A549 (cell line): ENCODE data around the gene EFEMP2.

ENCODE experiments used
- CEBPB ChIP-seq, 2 experiments: fragments of >200 bp in 1 of 2; sonication (Bioruptor Twin) in 1 of 2; formaldehyde crosslinking in 1 of 2; IDR thresholded peaks; 2 replicates each; pipeline ENCODE4 v1.6.1; 2012 to 2016
- EHMT2 ChIP-seq: fragments of 200-600 bp; sonication (generic); IDR thresholded peaks from 2 replicates; pipeline ENCODE4 v1.6.1; 2016; ENCODE audit warnings: antibody characterized with exemption, low read depth, mild to moderate bottlenecking, moderate library complexity
- FOXS1 ChIP-seq: fragments of 250-450 bp; sonication (Bioruptor Pico); IDR thresholded peaks from 2 replicates; pipeline ENCODE4 v1.5.0; 2020; ENCODE audit warnings: mild to moderate bottlenecking, moderate library complexity
- JUN ChIP-seq, 2 experiments: fragments of >200 bp; sonication (Bioruptor Twin); formaldehyde crosslinking; IDR thresholded peaks; 2 replicates in 1 of 2; 3 replicates in 1 of 2; pipeline ENCODE4 v1.6.1; 2016 to 2017
- JUNB ChIP-seq: fragments of >200 bp; sonication (Bioruptor Twin); formaldehyde crosslinking; IDR thresholded peaks from 2 replicates; pipeline ENCODE4 v1.6.1; 2016
- MAZ ChIP-seq: fragments of 150-350 bp; IDR thresholded peaks from 2 replicates; pipeline ENCODE4 v1.6.1; 2014; ENCODE audit warnings: antibody characterized with exemption, low read depth, low read length, borderline replicate concordance
- NR3C1 ChIP-seq: fragments of >200 bp; sonication (Bioruptor Twin); formaldehyde crosslinking; IDR thresholded peaks from 3 replicates; pipeline ENCODE4 v1.6.1; 2017
- POLR2A ChIP-seq: IDR thresholded peaks from 2 replicates; pipeline ENCODE4 v1.6.1; 2012; ENCODE audit warnings: mild to moderate bottlenecking, low read length
- SMC3 ChIP-seq: fragments of >200 bp; sonication (Bioruptor Twin); formaldehyde crosslinking; IDR thresholded peaks from 3 replicates; pipeline ENCODE4 v1.6.1; 2018; ENCODE audit warnings: inconsistent platforms
- TF ChIP-seq, protein P1 (sequence below): fragments of >200 bp; sonication (Bioruptor Twin); formaldehyde crosslinking; IDR thresholded peaks from 3 replicates; pipeline ENCODE4 v1.5.1; 2016
- TF ChIP-seq, protein P2 (sequence below): fragments of 200-600 bp; sonication (generic); IDR thresholded peaks from 2 replicates; pipeline ENCODE4 v1.6.1; 2016; ENCODE audit warnings: antibody characterized with exemption, mild to moderate bottlenecking, moderate library complexity
- TF ChIP-seq, protein P3 (sequence below): IDR thresholded peaks from 2 replicates; pipeline ENCODE4 v1.6.1; 2012
- TF ChIP-seq, protein P4 (sequence below): IDR thresholded peaks from 2 replicates; pipeline ENCODE4 v1.6.1; 2012

DNA sequence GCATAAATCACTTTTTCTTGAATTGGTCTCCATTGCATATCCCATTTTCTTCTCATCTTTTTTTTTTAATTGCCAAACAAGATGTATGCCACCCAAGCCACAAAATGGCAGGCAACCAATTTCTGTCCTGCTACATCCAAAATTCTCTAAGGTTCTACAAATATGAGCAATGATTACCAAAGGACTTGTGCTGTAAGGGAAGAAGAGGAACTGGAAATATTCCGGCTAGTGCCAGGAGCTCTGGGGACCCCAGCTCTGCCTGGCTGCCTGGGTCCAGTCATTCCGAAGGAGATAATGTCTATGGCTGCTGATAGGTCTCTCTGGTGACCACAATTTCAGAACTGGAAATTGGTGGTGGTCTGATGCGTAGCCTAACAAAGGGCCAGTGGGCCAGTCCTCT, 55.9 kb downstream of the EFEMP2 start:
- TF ChIP-seq, protein P1, sequence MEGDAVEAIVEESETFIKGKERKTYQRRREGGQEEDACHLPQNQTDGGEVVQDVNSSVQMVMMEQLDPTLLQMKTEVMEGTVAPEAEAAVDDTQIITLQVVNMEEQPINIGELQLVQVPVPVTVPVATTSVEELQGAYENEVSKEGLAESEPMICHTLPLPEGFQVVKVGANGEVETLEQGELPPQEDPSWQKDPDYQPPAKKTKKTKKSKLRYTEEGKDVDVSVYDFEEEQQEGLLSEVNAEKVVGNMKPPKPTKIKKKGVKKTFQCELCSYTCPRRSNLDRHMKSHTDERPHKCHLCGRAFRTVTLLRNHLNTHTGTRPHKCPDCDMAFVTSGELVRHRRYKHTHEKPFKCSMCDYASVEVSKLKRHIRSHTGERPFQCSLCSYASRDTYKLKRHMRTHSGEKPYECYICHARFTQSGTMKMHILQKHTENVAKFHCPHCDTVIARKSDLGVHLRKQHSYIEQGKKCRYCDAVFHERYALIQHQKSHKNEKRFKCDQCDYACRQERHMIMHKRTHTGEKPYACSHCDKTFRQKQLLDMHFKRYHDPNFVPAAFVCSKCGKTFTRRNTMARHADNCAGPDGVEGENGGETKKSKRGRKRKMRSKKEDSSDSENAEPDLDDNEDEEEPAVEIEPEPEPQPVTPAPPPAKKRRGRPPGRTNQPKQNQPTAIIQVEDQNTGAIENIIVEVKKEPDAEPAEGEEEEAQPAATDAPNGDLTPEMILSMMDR = no peak
- TF ChIP-seq, protein P2, sequence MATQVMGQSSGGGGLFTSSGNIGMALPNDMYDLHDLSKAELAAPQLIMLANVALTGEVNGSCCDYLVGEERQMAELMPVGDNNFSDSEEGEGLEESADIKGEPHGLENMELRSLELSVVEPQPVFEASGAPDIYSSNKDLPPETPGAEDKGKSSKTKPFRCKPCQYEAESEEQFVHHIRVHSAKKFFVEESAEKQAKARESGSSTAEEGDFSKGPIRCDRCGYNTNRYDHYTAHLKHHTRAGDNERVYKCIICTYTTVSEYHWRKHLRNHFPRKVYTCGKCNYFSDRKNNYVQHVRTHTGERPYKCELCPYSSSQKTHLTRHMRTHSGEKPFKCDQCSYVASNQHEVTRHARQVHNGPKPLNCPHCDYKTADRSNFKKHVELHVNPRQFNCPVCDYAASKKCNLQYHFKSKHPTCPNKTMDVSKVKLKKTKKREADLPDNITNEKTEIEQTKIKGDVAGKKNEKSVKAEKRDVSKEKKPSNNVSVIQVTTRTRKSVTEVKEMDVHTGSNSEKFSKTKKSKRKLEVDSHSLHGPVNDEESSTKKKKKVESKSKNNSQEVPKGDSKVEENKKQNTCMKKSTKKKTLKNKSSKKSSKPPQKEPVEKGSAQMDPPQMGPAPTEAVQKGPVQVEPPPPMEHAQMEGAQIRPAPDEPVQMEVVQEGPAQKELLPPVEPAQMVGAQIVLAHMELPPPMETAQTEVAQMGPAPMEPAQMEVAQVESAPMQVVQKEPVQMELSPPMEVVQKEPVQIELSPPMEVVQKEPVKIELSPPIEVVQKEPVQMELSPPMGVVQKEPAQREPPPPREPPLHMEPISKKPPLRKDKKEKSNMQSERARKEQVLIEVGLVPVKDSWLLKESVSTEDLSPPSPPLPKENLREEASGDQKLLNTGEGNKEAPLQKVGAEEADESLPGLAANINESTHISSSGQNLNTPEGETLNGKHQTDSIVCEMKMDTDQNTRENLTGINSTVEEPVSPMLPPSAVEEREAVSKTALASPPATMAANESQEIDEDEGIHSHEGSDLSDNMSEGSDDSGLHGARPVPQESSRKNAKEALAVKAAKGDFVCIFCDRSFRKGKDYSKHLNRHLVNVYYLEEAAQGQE = no peak
- TF ChIP-seq, protein P3, sequence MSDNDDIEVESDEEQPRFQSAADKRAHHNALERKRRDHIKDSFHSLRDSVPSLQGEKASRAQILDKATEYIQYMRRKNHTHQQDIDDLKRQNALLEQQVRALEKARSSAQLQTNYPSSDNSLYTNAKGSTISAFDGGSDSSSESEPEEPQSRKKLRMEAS = no peak
- no peak for TF ChIP-seq CEBPB (IDR thresholded peaks at IDR 0.05)
- no peak for TF ChIP-seq JUNB
- no peak for TF ChIP-seq MAZ
- TF ChIP-seq FOXS1 (CRISPR knock-in tag) = no peak
- TF ChIP-seq, protein P4, sequence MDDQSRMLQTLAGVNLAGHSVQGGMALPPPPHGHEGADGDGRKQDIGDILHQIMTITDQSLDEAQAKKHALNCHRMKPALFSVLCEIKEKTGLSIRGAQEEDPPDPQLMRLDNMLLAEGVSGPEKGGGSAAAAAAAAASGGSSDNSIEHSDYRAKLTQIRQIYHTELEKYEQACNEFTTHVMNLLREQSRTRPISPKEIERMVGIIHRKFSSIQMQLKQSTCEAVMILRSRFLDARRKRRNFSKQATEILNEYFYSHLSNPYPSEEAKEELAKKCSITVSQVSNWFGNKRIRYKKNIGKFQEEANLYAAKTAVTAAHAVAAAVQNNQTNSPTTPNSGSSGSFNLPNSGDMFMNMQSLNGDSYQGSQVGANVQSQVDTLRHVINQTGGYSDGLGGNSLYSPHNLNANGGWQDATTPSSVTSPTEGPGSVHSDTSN = no peak
- TF ChIP-seq POLR2A = no peak
- TF ChIP-seq SMC3 = no peak
- TF ChIP-seq EHMT2 = no peak
- TF ChIP-seq NR3C1 = no peak
- TF ChIP-seq JUN (IDR thresholded peaks at IDR 0.05) = no peak
